Measurements from ENCODE around the gene PSPH.
"Not testable (repeated sequence)": the region's sequence is repeated elsewhere in the genome, so short reads cannot be mapped to it uniquely, and the experiment has no call there.

GRCh38 chr7:56098187-56099008 is 47.2 kb upstream of the PSPH start:
- not testable (repeated sequence) for TF ChIP-seq CTCF (IDR thresholded peaks at IDR 0.05; ENCODE audit: low read depth, low read length); POLR2A (IDR thresholded peaks at IDR 0.05; ENCODE audit: extremely low read depth, insufficient read length); MYC (IDR thresholded peaks at IDR 0.05; ENCODE audit: low read depth, low read length)
- TF ChIP-seq, protein P1, sequence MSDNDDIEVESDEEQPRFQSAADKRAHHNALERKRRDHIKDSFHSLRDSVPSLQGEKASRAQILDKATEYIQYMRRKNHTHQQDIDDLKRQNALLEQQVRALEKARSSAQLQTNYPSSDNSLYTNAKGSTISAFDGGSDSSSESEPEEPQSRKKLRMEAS (IDR thresholded peaks at IDR 0.05; ENCODE audit: low read depth, low read length): not testable (repeated sequence)
